Measurements from ENCODE around the gene MGAT5.

GRCh38 chr2:134468164-134468563, 214.3 kb downstream of the MGAT5 start:
- no peak for TF ChIP-seq CTCF (conservative IDR thresholded peaks at IDR 0.05)
- no peak for TF ChIP-seq ZFX (IDR thresholded peaks at IDR 0.05)
